MG63 (cell line): Measurements from ENCODE around the gene DMWD. TPM values are rescaled to one million over a fixed set of nuclear protein-coding genes. Genes with fewer than 3 reads are reported as not detected.
"Not testable (repeated sequence)": the region's sequence is repeated elsewhere in the genome, so short reads cannot be mapped to it uniquely, and the experiment has no call there.

ENCODE experiments used
- DNase-seq: peaks from one replicate; pipeline ENCODE4 v3.0.0-alpha.2; 2020
- H3K27me3 ChIP-seq: fragments of 250-450 bp; sonication (Bioruptor Pico); 2 replicates; pipeline ENCODE4 v1.5.1; 2020; ENCODE audit warnings: mild to moderate bottlenecking, moderate library complexity
- H3K36me3 ChIP-seq: fragments of 250-450 bp; sonication (Bioruptor Pico); 2 replicates; pipeline ENCODE4 v1.5.1; 2020; ENCODE audit warnings: mild to moderate bottlenecking, moderate library complexity
- H3K4me3 ChIP-seq: fragments of 250-450 bp; sonication (Bioruptor Pico); 2 replicates; pipeline ENCODE4 v1.5.1; 2020; ENCODE audit warnings: mild to moderate bottlenecking, moderate library complexity
- H3K9me3 ChIP-seq: fragments of 250-450 bp; sonication (Bioruptor Pico); 2 replicates; pipeline ENCODE4 v1.5.1; 2020; ENCODE audit warnings: mild to moderate bottlenecking, moderate library complexity
- total RNA-seq: library from RNA; depleted of rRNA; stranded (reverse); fragments of >200 nt; shearing (Covaris generic); gene quantifications from 2 replicates; pipeline ENCODE4 v1.2.3, GENCODE V29; 2014; ENCODE audit warnings: low replicate concordance

Gene DMWD
- total RNA-seq, 1 experiment from 2014 or later = 30.4 TPM

GRCh38 chr19:45800070-45800553 is 7.5 kb upstream of the DMWD start:
- no peaks in the 10 kb centered on the region for H3K9me3 ChIP-seq
- DNase-seq = peak; percentile 56
- no peaks in the 10 kb centered on the region for H3K36me3 ChIP-seq
- no peak overlapping the region for H3K4me3 ChIP-seq
- H3K27me3 ChIP-seq = no peaks in the 10 kb centered on the region

GRCh38 chr19:45799541-45799940 is 6.9 kb upstream of the DMWD start:
- not testable (repeated sequence) for H3K27me3 ChIP-seq, DNase-seq

GRCh38 chr19:45798995-45799517 is 6.4 kb upstream of the DMWD start:
- Histone ChIP-seq H3K9me3 (no peaks in the 10 kb centered on the region), H3K36me3 (no peaks in the 10 kb centered on the region), H3K4me3 (no peak overlapping the region), H3K27me3 (no peaks in the 10 kb centered on the region)
- DNase-seq = peak; percentile 88

More at GRCh38 chr19:45799541-45799940, 6.9 kb upstream of the DMWD start:
- not testable (repeated sequence) for H3K9me3 ChIP-seq, H3K4me3 ChIP-seq, H3K36me3 ChIP-seq

- DNase-seq = no peak
- no peaks in the 10 kb centered on the region for H3K9me3 ChIP-seq
Observed at GRCh38 chr19:45794627-45795026, 2.0 kb upstream of the DMWD start.

GRCh38 chr19:45793876-45794275 is 1.2 kb upstream of the DMWD start:
- no peak for DNase-seq
- Histone ChIP-seq H3K4me3 (no peak overlapping the region), H3K27me3 (no peaks in the 10 kb centered on the region)

More at GRCh38 chr19:45794627-45795026, 2.0 kb upstream of the DMWD start:
- H3K36me3 ChIP-seq = peaks cover 20% of the 10 kb centered on the region
- H3K27me3 ChIP-seq = no peaks in the 10 kb centered on the region
- no peak overlapping the region for H3K4me3 ChIP-seq

GRCh38 chr19:45793178-45793564 is 526 bp upstream of the DMWD start:
- H3K4me3 ChIP-seq = peak overlapping the region; percentile 91
- no peaks in the 10 kb centered on the region for H3K9me3 ChIP-seq
- no peak for DNase-seq
- H3K27me3 ChIP-seq = no peaks in the 10 kb centered on the region
- H3K36me3 ChIP-seq = peaks cover 34% of the 10 kb centered on the region

More at GRCh38 chr19:45793876-45794275, 1.2 kb upstream of the DMWD start:
- no peaks in the 10 kb centered on the region for H3K9me3 ChIP-seq
- peaks cover 28% of the 10 kb centered on the region for H3K36me3 ChIP-seq

- no peaks in the 10 kb centered on the region for H3K27me3 ChIP-seq
- peaks cover 47% of the 10 kb centered on the region for H3K36me3 ChIP-seq
- peak overlapping the region; percentile 91 for H3K4me3 ChIP-seq
- DNase-seq = no peak
- no peaks in the 10 kb centered on the region for H3K9me3 ChIP-seq
Observed at GRCh38 chr19:45791744-45792469, 738 bp downstream of the DMWD start.

GRCh38 chr19:45790942-45791341 is 1.7 kb downstream of the DMWD start:
- DNase-seq = no peak
- Histone ChIP-seq H3K4me3 (peak overlapping the region; percentile 91), H3K36me3 (peaks cover 56% of the 10 kb centered on the region), H3K9me3 (no peaks in the 10 kb centered on the region), H3K27me3 (no peaks in the 10 kb centered on the region)

GRCh38 chr19:45789035-45789786 is 3.4 kb downstream of the DMWD start:
- Histone ChIP-seq H3K36me3 (peaks cover 70% of the 10 kb centered on the region), H3K4me3 (no peak overlapping the region), H3K9me3 (no peaks in the 10 kb centered on the region), H3K27me3 (no peaks in the 10 kb centered on the region)
- no peak for DNase-seq

- Histone ChIP-seq H3K4me3 (no peak overlapping the region), H3K27me3 (no peaks in the 10 kb centered on the region), H3K9me3 (no peaks in the 10 kb centered on the region), H3K36me3 (peaks cover 78% of the 10 kb centered on the region)
- no peak for DNase-seq
Observed at GRCh38 chr19:45786533-45786894, 6.1 kb downstream of the DMWD start.

GRCh38 chr19:45785781-45786532 is 6.7 kb downstream of the DMWD start:
- no peak for DNase-seq
- Histone ChIP-seq H3K27me3 (no peaks in the 10 kb centered on the region), H3K9me3 (no peaks in the 10 kb centered on the region), H3K36me3 (peaks cover 73% of the 10 kb centered on the region), H3K4me3 (no peak overlapping the region)

- Histone ChIP-seq H3K9me3 (no peaks in the 10 kb centered on the region), H3K27me3 (no peaks in the 10 kb centered on the region), H3K36me3 (peaks cover 73% of the 10 kb centered on the region), H3K4me3 (no peak overlapping the region)
- no peak for DNase-seq
Observed at GRCh38 chr19:45785097-45785496, 7.5 kb downstream of the DMWD start.

- H3K36me3 ChIP-seq = peaks cover 72% of the 10 kb centered on the region
- no peak overlapping the region for H3K4me3 ChIP-seq
- no peaks in the 10 kb centered on the region for H3K27me3 ChIP-seq
- H3K9me3 ChIP-seq = no peaks in the 10 kb centered on the region
- DNase-seq = no peak
Observed at GRCh38 chr19:45784096-45784495, 8.5 kb downstream of the DMWD start.

- Histone ChIP-seq H3K36me3 (peaks cover 72% of the 10 kb centered on the region), H3K4me3 (no peak overlapping the region; the same call in 1 of the 2 replicates), H3K27me3 (no peaks in the 10 kb centered on the region), H3K9me3 (no peaks in the 10 kb centered on the region)
- DNase-seq = peak; percentile 86
Observed at GRCh38 chr19:45782820-45783785, 9.5 kb downstream of the DMWD start.

- Histone ChIP-seq H3K4me3 (peak within 1 kb of the TSS; percentile 33), H3K9me3 (no peaks in the 10 kb centered on the region), H3K36me3 (peaks cover 72% of the 10 kb centered on the region), H3K27me3 (no peaks in the 10 kb centered on the region)
- DNase-seq = no peak
Observed at GRCh38 chr19:45782162-45782691, 10.4 kb downstream of the DMWD start, which contains the start of gene DMPK. Gene DMPK (minus strand): TSS chr19:45782490. CDS start chr19:45782352, 138 bp downstream.
